AG04449 (cell line): ENCODE data around the gene FMN2.

Experiments
- CTCF ChIA-PET: fragments of 350-600 bp; formaldehyde crosslinking; extraction: SDS; loops from one replicate; lab custom pipeline; 2021; ENCODE audit warnings: antibody characterized with exemption; lab: Yijun Ruan, JAX
- POLR2A ChIA-PET: fragments of 400-600, 350-600 bp; formaldehyde crosslinking; extraction: SDS; loops from one replicate; lab custom pipeline; 2020; ENCODE audit warnings: antibody characterized with exemption, inconsistent platforms; lab: Yijun Ruan, JAX
- DNase-seq: peaks from one replicate; pipeline ENCODE4 v3.0.0-alpha.2; 2010; ENCODE audit warnings: low read depth, low spot score
- H3K4me3 ChIP-seq: 2 replicates; pipeline ENCODE4 v1.5.1; 2011; ENCODE audit warnings: low read depth, mild to moderate bottlenecking, control low read depth, low read length
- TF ChIP-seq, protein P1 (sequence below): IDR thresholded peaks from one replicate; pipeline ENCODE4 v1.5.1; 2011; ENCODE audit warnings: mild to moderate bottlenecking, moderate library complexity, low read length, control low read depth, inconsistent platforms; ENCODE audit not compliant: insufficient read depth; ENCODE audit errors: missing control alignments

The FMN2 gene

DNA sequence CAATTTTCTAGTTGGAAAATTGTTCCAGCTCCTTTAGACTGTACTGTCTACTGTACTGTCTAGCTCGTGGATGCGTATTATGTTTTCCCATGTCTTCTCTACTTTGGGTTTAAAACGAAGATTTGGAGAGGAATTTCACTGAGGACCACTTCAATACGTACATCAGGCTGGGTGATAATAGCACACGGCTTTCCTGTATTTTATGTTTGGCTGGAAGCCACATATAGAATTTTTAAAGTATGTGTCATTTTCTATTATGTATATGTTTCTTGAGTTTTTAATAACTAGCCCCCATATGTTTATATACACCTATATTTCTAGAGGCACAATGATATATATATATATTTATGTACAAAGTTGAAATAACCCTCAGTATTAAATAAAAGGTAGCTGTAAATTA is 293.9 kb downstream of the FMN2 start:
- POLR2A ChIA-PET, result no interaction called here
- TF ChIP-seq, protein P1, sequence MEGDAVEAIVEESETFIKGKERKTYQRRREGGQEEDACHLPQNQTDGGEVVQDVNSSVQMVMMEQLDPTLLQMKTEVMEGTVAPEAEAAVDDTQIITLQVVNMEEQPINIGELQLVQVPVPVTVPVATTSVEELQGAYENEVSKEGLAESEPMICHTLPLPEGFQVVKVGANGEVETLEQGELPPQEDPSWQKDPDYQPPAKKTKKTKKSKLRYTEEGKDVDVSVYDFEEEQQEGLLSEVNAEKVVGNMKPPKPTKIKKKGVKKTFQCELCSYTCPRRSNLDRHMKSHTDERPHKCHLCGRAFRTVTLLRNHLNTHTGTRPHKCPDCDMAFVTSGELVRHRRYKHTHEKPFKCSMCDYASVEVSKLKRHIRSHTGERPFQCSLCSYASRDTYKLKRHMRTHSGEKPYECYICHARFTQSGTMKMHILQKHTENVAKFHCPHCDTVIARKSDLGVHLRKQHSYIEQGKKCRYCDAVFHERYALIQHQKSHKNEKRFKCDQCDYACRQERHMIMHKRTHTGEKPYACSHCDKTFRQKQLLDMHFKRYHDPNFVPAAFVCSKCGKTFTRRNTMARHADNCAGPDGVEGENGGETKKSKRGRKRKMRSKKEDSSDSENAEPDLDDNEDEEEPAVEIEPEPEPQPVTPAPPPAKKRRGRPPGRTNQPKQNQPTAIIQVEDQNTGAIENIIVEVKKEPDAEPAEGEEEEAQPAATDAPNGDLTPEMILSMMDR, result no peak
- CTCF ChIA-PET, result interaction anchor here (2.0 kb wide), 1 partner anchor 217 kb away, joined by 5 read pairs; no protein-coding TSS in a partner anchor
- no peak overlapping the region for H3K4me3 ChIP-seq
- no peak for DNase-seq

DNA sequence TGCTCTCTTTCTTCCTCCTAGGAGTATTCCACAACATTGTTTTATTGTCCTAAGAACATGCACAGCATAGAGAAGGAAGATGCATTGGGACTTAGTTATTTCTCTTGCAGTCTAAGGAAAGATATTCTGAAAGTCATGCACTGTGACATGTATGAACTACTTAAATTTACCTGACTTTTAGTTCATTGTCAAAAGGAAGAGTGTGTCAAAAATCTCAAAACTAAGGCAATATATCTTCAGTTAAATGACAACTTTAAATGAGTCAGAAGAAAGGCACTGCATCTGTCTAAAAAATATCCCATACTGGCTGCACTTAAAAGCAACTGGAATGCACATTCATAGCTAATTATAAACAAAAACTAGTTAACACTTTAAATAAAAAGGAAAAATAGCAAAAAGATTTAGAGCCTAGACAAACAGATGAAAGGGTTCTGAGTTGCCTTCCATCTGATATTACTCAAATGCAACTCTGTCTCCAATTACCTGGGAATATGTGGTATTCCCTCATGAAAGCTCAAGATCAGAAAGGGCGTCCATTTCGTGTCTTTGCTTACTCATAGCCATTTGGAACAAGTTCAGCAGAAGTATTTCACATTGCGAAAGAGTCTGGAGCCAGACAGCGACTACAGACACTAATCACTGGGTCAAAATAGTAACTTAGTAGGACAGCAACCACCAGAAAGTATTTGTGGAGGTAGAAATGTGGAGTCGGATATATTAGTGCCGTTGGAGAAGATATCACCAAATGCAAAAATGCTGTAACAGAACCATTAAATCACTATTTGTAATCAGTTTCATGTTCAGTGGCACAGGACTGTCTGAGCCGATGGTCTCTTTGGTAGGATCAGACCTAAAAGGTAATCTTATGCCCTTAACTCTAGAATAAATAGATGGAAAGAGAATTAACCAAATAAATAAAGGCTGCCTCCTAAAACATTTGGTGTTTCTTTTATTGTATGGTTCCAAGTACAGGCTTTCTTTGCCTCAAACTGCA is 294.6 kb downstream of the FMN2 start:
- TF ChIP-seq, protein P1, result no peak
- ChIA-PET POLR2A (no interaction called here), CTCF (interaction anchor here (1.5 to 2.0 kb wide), 3 partner anchors 9 to 216 kb away, joined by 3 to 5 read pairs (median 4); no protein-coding TSS in a partner anchor)
- H3K4me3 ChIP-seq, result no peak overlapping the region
- peak; percentile 75 for DNase-seq

DNA sequence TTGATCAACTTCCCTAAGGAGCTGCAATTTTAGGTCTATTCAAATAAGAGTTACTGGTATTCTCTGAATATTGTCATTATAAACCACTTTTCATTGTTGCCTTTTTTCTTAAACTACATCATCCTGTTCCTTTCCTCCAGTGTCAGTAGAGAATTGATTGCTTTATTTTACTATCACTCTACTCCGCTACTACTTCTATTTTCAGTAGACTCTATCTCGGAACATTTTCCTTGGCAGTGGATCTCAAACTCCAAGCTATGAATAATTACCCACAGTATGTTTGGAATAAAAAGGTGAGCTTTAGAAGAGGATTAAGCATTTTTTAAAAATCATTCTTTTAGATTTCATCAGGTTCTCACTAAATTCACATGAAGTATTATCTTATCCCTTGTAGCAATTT is 295.4 kb downstream of the FMN2 start:
- TF ChIP-seq, protein P1, result no peak
- ChIA-PET POLR2A (no interaction called here), CTCF (interaction anchor here (1.5 to 2.0 kb wide), 3 partner anchors 9 to 215 kb away, joined by 3 to 5 read pairs (median 4); no protein-coding TSS in a partner anchor)
- no peak overlapping the region for H3K4me3 ChIP-seq
- DNase-seq, result no peak

DNA sequence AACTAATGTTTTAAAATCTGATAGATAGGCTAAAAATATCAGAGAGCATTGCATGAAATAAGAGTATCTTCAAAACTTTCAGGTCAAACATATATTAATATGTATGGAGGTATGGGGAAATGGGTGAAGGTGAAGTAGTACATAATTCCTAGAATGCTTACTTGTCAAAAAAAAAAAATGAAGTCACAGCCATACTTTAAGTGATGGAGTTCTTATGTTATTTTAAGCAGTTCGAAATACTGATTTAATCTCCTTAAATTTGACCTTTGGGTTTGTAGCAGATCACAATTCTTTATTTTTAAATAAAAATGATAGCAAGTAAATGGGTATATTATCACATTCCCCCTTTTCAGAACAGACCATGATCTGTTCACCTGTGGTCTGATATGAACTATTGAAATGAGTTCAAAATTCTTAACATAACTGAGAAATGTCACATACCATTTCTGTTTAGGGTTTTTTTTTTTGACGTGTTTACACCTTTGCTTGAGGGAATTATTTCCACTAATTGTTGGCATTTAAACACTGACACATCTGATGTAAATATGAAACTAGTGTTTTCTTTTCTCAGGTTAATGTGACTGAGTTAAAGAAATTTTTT is 300.1 kb downstream of the FMN2 start:
- no peak for DNase-seq
- TF ChIP-seq, protein P1, result no peak
- no peak overlapping the region for H3K4me3 ChIP-seq
- ChIA-PET CTCF (interaction anchor here (1.2 kb wide), 1 partner anchor 73 kb away, joined by 4 read pairs; no protein-coding TSS in a partner anchor), POLR2A (no interaction called here)

DNA sequence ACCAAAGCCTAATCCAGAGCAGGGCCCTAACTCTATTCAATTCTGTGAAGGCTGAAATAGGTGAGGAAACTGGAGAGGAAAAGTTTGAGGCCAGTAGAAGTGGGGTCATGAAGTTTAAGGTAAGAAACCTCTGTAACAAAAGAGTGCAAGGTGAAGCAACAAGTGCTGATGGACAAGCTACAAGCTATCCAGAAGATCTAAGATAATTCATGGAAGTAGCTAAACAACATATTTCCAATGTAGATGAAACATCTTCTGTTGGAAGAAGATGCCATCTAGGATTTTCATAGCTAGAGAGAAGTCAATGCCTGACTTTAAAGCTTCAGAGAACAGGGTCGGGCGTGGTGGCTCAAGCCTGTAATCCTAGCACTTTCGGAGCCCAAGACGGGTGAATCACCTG is 302.7 kb downstream of the FMN2 start:
- ChIA-PET POLR2A (no interaction called here), CTCF (interaction anchor here (1.4 kb wide), 1 partner anchor 15 kb away, joined by 3 read pairs; no protein-coding TSS in a partner anchor)
- H3K4me3 ChIP-seq, result no peak overlapping the region
- TF ChIP-seq, protein P1, result no peak
- no peak for DNase-seq
